Stomach (tissue), 9 donors: Measurements from ENCODE around the gene SRRM1. TPM values are rescaled to one million over a fixed set of nuclear protein-coding genes. Genes with fewer than 3 reads are reported as not detected.

Experiments
- DNase-seq, 2 donors: peaks; one replicate each; pipeline versions ENCODE4 v3.0.0 to v3.0.0-alpha.2; 2013 to 2019
- H3K27ac ChIP-seq, 5 donors: fragments of 200-600 bp in 4 of 5; sonication (generic) in 4 of 5; one replicate each; pipeline ENCODE4 v1.5.1; 2013 to 2019; ENCODE audit warnings: mild to moderate bottlenecking in 1 of 5, moderate library complexity in 1 of 5
- H3K27me3 ChIP-seq, 3 donors: fragments of 200-600 bp; sonication (generic); one replicate each; pipeline ENCODE4 v1.5.1; 2017 to 2019; ENCODE audit warnings: mixed run types in 1 of 3
- H3K36me3 ChIP-seq, 4 donors: fragments of 200-600 bp; sonication (generic); 1 replicate in 3 of 4; 2 replicates in 1 of 4; pipeline ENCODE4 v1.5.1; 2016 to 2019
- H3K4me1 ChIP-seq, 4 donors: fragments of 200-600 bp; sonication (generic); one replicate each; pipeline ENCODE4 v1.5.1; 2016 to 2019
- H3K4me3 ChIP-seq, 4 donors: fragments of 200-600 bp; sonication (generic) in 3 of 4; one replicate each; pipeline ENCODE4 v1.5.1; 2016 to 2019; ENCODE audit warnings: mild to moderate bottlenecking in 1 of 4
- H3K9me3 ChIP-seq, 4 donors: fragments of 200-600 bp; sonication (generic); one replicate each; pipeline ENCODE4 v1.5.1; 2016 to 2019
- CTCF ChIP-seq, 7 experiments: fragments of 450-650 bp in 4 of 7; fragments of 200-600 bp in 3 of 7; sonication (generic) in 3 of 7; IDR thresholded peaks; one replicate each; pipeline ENCODE4 v1.5.1; 2016 to 2019; ENCODE audit warnings: antibody characterized with exemption in 7 of 7, control low read depth in 2 of 7, mild to moderate bottlenecking in 1 of 7
- EP300 ChIP-seq: sonication (generic); formaldehyde crosslinking; IDR thresholded peaks from one replicate; pipeline ENCODE4 v1.6.1; 2017; ENCODE audit warnings: antibody characterized with exemption
- POLR2A ChIP-seq, 4 donors: fragments of 450-650 bp; IDR thresholded peaks; one replicate each; pipeline ENCODE4 v1.6.1; 2016; ENCODE audit warnings: antibody characterized with exemption in 4 of 4, control low read depth in 2 of 4, mild to moderate bottlenecking in 1 of 4, moderate library complexity in 1 of 4
- POLR2AphosphoS5 ChIP-seq, 3 donors: sonication (generic); formaldehyde crosslinking; IDR thresholded peaks; one replicate each; pipeline ENCODE4 v1.6.1; 2016; ENCODE audit warnings: antibody characterized with exemption in 3 of 3
- WGBS, 5 donors: extraction: QIAGEN DNeasy Blood & Tissue Kit in 3 of 5; methylation state at CpG; one replicate each; pipeline versions ENCODE4 v1.1.5 to v1.1.7; 2013 to 2018; 5-methylcytosine and 5-hydroxymethylcytosine counted together
- intact Hi-C: fragments of 100-400 bp; cut with DNase I; formaldehyde crosslinking; loops from one replicate; pipeline ENCODE4 v1.15.1; 2023; ENCODE audit warnings: low total_unique reads
- polyA plus RNA-seq, 3 donors: library from polyadenylated mRNA; stranded (reverse); fragments of 200-250 nt; gene quantifications; one replicate each; pipeline ENCODE4 v1.2.3, GENCODE V29; 2013
- total RNA-seq, 5 donors: library from RNA; depleted of rRNA; stranded (reverse); fragments of >200 nt; gene quantifications; one replicate each; pipeline versions ENCODE4 v1.1.0 to v1.2.3, GENCODE V29; 2014 to 2016
- donor health status: healthy with polysubstance abuse.
- donor health status: Bipolar disorder and iron deficiency.
- donor health status: healthy.

SRRM1 gene
- total and polyA plus RNA-seq, 8 donors: 21.2 to 149 (median 104) TPM

- DNase-seq: no peak
- Histone ChIP-seq H3K27me3 (no peaks in the 10 kb centered on the region), H3K9me3 (no peaks in the 10 kb centered on the region), H3K27ac (no peak overlapping the region), H3K36me3 (peaks cover 83 to 100% (median 100%) of the 10 kb centered on the region in 4 donors), H3K4me3 (no peak overlapping the region), H3K4me1 (peaks cover 6 to 48% (median 18%) of the 10 kb centered on the region in 4 donors)
- TF ChIP-seq EP300 (no peak), CTCF (IDR thresholded peaks at IDR 0.05) (no peak), POLR2A (IDR thresholded peaks at IDR 0.05) (no peak), POLR2AphosphoS5 (IDR thresholded peaks at IDR 0.05) (no peak)
- intact Hi-C loops: no loop called here
- WGBS, 5 donors: 90 to 100% (median 94%) methylated on average over 1 of the region's 1 CpG
Observed at GRCh38 chr1:24656046-24656445, 12.9 kb downstream of the SRRM1 start.

GRCh38 chr1:24657781-24658180 lies 14.7 kb downstream of the SRRM1 start:
- Histone ChIP-seq H3K4me1 (peaks cover 6 to 48% (median 18%) of the 10 kb centered on the region in 4 donors), H3K4me3 (no peak overlapping the region), H3K36me3 (peaks cover 82 to 100% (median 100%) of the 10 kb centered on the region in 4 donors), H3K27me3 (no peaks in the 10 kb centered on the region), H3K27ac (no peak overlapping the region), H3K9me3 (no peaks in the 10 kb centered on the region)
- intact Hi-C loops: no loop called here
- TF ChIP-seq CTCF (IDR thresholded peaks at IDR 0.05) (no peak), POLR2A (IDR thresholded peaks at IDR 0.05) (no peak), POLR2AphosphoS5 (IDR thresholded peaks at IDR 0.05) (no peak), EP300 (no peak)
- DNase-seq: no peak
- WGBS, 5 donors: 37 to 61% (median 53%) methylated on average over 3 of the region's 3 CpGs

GRCh38 chr1:24659166-24659904 lies 16.2 kb downstream of the SRRM1 start:
- H3K36me3 ChIP-seq: peaks cover 82 to 100% (median 100%) of the 10 kb centered on the region in 4 donors
- no peak for TF ChIP-seq POLR2AphosphoS5 (IDR thresholded peaks at IDR 0.05)
- TF ChIP-seq CTCF (IDR thresholded peaks at IDR 0.05): no peak
- no peak for TF ChIP-seq POLR2A (IDR thresholded peaks at IDR 0.05)
- no peak for TF ChIP-seq EP300
- H3K4me1 ChIP-seq: peaks cover 6 to 48% (median 18%) of the 10 kb centered on the region in 4 donors
- H3K4me3 ChIP-seq: no peak overlapping the region
- 95 to 99% (median 98%) methylated on average over 2 of the region's 2 CpGs for WGBS, 5 donors
- H3K9me3 ChIP-seq: no peaks in the 10 kb centered on the region
- intact Hi-C loops: no loop called here
- peak overlapping the region in 1 of 5 donors; percentile 4 for H3K27ac ChIP-seq
- no peak for DNase-seq
- no peaks in the 10 kb centered on the region for H3K27me3 ChIP-seq

GRCh38 chr1:24659993-24660665 lies 17.0 kb downstream of the SRRM1 start:
- peaks cover 6 to 42% (median 18%) of the 10 kb centered on the region in 4 donors for H3K4me1 ChIP-seq
- H3K9me3 ChIP-seq: no peaks in the 10 kb centered on the region
- H3K4me3 ChIP-seq: no peak overlapping the region
- H3K27me3 ChIP-seq: no peaks in the 10 kb centered on the region
- intact Hi-C loops: no loop called here
- WGBS, 5 donors: 3 to 31% (median 11%) methylated on average over 1 of the region's 1 CpG
- DNase-seq: peak in 1 of 2 donors; percentile 49
- no peak for TF ChIP-seq EP300
- TF ChIP-seq CTCF (IDR thresholded peaks at IDR 0.05): no peak
- no peak for TF ChIP-seq POLR2A (IDR thresholded peaks at IDR 0.05)
- no peak for TF ChIP-seq POLR2AphosphoS5 (IDR thresholded peaks at IDR 0.05)
- H3K27ac ChIP-seq: peak overlapping the region in 1 of 5 donors; percentile 4
- H3K36me3 ChIP-seq: peaks cover 80 to 100% (median 100%) of the 10 kb centered on the region in 4 donors
